GM21717 (cell line): Measurements from ENCODE around the gene SRCAP.

Experiments
- ATAC-seq: cut with Tn5 transposase; IDR thresholded peaks from one replicate; pipeline ENCODE4 v1.9.1; 2021; ENCODE audit warnings: mild to moderate bottlenecking, moderate library complexity; ENCODE audit not compliant: unreplicated experiment

The SRCAP gene

DNA sequence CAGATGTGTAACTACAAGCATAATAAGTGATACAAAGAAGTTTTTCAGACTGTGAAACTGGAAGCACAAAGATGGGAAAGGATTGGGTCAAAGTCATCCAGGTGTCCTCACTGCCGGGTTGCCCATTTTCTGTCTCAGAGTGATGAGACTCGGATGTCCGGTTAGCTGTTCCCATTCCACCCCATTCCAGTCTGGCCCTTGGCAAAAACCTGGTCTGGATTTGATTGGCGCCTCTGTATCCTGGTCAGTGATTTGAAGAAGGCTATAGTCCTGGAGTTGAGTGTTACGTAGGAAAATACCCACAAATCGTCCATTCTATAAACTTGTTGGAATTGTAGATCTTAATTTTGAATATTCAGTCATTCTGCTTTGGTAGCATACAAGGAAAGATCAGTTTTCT lies 29.4 kb downstream of the SRCAP start:
- no peak for ATAC-seq

DNA sequence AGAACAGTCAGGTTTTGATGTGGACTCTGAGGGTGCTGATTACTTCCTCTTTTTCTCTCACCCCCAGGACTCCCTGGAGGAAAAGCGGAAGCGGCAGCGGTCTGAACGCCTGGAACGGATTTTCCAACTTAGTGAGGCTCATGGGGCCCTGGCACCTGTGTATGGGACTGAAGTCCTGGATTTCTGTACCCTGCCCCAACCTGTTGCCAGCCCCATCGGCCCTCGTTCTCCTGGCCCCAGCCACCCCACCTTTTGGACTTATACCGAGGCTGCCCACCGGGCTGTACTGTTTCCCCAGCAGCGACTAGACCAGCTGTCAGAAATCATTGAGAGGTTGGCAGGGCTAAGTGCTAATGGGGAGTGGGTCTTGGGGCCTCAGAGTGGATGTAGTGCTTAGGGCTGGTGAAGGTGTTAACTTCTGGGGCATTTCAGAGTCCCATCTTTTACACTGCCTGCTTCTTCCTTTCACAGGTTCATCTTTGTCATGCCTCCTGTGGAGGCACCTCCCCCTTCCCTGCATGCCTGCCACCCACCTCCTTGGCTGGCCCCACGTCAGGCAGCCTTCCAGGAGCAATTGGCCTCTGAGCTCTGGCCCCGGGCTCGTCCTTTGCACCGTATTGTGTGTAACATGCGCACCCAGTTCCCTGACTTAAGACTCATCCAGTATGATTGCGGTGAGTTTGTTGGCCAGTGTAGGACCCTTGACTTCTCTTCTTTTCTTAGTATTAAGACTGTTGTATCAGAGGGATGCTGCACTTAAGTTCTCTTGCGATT lies 30.1 kb downstream of the SRCAP start:
- ATAC-seq = no peak

DNA sequence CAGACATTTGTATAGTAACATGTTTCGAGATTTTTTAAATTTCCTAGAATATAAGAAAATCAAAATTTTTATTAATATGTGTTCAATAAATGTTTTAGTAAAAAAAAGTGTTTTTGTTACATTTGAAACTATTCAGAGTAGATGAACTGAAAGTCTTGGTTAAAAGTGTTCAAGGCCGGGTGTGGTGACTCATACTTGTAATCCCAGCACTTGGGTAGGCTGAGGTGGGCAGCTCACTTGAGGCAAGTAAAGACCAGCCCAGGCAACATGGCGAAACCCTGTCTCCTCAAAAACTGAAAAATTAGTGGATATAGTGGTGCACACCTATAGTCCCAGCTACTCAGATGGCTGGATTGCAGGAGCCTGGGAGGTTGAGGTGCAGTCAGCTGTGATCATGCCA lies 32.4 kb downstream of the SRCAP start:
- ATAC-seq = no peak

DNA sequence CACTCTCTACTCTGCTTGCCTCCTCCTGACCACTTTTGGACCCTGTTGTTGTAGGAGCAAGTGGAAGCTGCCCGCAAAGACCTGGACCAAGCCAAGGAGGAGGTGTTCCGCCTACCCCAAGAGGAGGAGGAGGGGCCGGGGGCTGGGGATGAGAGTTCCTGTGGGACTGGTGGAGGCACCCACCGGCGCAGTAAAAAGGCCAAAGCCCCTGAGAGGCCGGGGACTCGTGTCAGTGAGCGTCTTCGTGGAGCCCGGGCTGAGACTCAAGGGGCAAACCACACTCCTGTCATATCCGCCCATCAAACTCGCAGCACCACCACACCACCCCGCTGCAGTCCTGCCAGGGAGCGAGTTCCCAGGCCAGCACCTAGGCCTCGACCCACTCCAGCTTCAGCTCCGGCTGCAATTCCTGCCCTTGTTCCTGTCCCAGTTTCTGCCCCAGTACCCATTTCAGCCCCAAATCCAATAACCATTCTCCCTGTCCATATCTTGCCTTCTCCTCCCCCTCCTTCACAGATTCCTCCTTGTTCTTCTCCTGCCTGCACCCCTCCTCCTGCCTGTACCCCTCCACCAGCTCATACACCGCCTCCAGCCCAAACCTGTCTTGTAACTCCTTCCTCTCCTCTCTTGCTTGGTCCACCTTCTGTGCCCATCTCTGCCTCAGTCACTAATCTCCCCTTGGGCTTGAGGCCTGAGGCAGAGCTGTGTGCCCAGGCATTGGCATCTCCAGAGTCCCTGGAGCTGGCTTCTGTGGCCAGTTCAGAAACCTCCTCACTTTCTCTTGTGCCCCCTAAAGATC lies 38.2 kb downstream of the SRCAP start:
- no peak for ATAC-seq

DNA sequence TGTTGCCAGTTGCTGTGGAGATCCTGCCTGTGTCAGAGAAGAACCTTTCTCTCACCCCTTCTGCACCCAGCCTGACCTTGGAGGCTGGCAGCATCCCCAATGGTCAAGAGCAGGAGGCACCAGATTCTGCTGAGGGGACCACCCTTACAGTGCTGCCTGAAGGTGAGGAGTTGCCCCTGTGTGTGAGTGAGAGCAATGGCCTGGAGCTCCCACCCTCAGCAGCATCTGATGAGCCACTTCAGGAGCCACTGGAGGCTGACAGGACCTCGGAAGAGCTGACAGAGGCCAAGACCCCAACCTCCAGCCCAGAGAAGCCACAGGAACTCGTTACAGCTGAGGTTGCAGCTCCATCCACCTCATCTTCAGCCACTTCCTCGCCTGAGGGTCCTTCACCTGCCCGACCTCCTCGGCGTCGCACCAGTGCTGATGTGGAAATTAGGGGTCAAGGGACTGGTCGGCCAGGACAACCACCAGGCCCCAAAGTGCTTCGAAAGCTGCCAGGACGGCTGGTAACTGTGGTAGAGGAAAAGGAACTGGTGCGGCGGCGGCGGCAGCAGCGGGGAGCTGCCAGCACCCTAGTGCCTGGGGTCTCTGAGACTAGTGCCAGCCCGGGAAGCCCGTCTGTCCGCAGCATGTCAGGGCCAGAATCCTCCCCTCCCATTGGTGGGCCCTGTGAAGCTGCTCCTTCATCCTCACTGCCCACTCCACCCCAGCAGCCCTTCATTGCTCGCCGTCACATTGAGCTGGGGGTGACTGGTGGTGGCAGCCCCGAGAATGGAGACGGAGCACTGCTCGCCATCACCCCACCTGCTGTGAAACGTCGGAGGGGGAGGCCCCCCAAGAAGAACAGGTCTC lies 39.0 kb downstream of the SRCAP start:
- no peak for ATAC-seq

DNA sequence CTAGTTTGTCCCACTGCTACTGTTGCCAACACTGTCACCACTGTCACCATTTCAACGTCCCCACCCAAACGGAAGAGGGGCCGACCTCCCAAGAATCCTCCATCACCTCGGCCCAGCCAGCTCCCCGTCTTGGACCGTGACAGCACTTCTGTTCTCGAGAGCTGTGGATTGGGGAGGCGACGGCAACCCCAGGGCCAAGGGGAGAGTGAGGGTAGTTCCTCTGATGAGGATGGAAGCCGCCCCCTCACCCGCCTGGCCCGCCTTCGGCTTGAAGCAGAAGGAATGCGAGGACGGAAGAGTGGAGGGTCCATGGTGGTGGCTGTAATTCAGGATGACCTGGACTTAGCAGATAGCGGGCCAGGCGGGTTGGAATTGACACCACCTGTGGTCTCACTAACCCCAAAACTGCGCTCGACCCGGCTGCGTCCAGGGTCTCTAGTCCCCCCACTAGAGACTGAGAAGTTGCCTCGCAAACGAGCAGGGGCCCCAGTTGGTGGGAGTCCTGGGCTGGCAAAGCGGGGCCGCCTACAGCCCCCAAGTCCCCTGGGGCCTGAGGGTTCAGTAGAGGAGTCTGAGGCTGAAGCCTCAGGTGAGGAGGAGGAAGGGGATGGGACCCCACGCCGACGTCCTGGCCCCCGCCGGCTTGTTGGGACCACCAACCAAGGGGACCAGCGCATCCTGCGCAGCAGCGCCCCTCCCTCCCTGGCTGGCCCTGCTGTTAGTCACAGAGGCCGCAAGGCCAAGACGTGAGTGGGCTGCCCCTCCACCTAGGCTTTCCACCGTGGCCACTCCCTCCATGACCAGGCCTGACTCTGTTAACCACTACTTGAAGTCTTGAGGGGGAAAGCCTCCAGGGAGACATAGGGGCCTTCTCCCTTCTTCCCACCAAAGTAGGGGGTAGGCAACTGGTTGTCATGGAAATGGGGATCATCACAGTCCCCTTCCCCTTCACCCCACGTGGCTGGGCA lies 40.3 kb downstream of the SRCAP start:
- no peak for ATAC-seq

DNA sequence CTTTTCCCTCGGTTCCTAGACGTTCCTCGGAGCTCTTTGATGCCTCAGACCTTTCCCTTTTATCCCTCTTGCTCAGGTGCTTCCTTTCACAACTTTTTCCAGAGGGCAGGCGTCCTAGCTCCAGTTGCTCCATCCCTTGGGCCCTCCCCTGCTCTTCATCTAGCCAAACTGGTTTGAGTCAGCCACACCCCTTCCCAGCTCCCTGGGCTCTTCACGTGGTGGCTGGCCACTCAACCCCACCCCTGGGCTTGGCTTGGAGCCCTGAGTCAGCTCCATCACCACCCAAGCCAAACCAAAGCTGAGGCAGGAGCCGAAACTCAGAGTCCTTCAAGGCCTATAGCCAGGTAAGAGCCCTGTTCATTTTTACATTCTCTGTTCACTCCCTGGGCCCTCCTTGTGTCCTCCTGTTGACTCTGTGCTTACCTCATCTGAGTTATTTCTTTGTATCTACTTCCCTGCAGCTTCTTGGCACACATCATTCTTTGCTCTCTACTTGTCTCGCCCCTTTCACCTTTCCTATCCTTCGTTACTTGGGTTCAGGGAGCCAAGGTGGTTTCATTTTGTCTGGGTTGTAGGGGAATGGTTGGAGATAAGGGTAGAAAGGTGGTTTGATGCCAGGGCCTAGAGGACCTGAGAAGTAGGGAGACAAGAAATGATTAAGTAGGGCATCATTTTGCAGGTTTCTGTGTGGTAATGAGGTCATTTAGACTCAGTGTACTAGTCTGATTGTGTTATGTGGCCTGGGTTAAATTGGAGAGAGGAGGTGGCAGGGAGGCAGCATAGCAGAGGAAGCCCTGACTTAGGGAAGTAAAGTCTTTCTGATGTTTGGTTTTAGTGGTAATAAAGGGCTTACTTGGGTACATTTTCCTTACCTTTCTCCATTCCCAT lies 41.6 kb downstream of the SRCAP start:
- no peak for ATAC-seq

DNA sequence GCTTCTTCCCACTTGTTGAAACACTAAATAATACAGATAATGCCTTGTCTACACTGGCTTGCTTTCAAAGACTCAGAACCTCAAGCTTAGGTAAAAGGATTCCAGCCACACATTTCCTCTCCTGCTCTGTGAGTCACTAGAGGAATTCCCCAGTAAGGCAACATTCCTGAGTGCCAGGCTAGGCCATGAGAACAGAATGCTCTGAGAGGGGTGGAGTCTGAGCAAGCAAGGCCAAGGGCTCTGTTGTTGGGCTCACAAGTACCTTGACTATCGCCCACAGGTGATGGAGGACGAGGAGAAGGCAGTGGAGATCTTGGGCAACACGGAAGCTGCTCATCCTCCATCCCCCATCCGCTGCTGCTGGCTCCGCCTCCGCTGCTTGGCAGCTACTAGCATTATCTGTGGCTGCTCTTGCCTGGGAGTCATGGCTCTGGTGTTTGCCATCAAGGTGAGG lies 42.5 kb downstream of the SRCAP start:
- ATAC-seq = no peak

DNA sequence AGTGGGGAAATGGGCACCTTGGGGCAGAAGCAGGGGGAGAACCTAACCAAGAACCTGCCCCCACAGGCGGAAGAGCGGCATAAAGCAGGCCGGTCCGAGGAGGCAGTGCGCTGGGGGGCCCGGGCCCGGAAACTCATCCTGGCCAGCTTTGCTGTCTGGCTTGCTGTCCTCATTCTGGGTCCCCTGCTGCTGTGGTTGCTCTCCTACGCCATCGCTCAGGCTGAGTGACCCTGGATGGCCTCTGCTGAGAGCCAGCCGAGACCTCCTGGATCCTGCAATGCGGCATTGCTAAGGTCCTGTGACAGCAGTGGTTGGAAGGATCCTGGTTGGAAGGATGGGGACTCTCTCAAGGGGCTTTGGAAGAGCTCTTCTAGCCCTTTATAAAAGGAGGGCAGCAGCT lies 44.7 kb downstream of the SRCAP start:
- no peak for ATAC-seq

DNA sequence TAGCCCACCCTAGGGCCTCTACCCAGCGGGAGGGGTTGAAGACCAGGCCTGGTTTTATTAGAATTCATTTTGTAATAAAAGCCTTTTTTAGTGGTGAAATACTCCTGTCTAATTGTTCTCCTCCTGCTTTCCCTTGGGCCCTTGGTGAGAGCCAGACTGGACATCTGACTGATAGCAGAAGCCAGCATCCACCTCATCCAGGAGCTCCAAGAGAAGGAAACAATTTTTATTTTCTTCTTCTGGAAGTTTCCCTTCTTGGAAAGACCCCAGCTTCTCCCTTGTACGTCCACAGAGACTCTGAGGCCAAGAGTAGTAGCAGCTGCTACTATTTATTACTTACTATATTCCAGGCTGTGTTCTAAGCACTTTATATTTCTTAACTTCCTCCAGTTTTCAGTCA lies 45.2 kb downstream of the SRCAP start:
- no peak for ATAC-seq

DNA sequence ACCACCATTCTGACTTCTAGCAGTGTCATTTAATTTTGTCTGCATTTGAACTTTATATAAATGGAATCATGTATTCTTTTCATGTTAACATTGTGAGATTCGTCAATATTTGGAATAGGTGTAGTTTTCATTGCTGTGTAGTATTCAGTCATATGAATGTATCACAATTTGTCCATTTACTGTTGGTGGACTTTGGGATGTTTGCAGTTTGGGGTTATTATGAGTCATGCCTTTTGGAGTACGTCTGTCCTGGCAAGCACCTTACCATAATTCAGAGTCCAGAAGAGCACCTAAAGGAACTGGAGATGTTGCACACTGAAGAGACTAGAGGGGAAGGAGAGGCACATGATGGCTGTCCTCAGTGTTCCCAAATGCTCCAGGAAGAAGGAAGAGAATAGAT lies 46.1 kb downstream of the SRCAP start:
- ATAC-seq = no peak

DNA sequence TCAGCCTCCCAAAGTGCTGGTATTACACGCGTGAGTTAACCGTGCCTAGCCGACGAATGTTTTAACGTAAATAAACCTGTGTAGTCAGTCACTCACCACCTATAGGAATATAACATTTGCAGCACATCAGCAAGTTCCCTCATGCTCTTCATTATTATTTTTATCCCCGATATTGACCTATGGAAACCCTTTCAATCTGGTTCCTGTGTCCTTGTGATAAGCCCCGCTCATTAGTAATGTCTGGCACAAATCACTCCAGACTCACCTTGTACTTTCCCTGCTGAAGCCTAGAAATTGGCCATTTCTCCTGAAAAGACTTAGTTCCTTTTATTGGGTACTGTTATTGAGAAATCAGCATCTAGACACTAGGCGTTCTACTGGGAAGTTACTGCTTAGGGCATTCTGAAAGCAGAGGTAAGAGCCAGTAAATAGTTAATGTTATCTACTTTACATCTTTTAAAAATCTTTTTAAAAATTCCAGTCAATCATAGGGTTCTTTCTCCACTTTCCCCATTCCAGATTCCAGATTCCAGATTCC lies 47.7 kb downstream of the SRCAP start:
- ATAC-seq = no peak

DNA sequence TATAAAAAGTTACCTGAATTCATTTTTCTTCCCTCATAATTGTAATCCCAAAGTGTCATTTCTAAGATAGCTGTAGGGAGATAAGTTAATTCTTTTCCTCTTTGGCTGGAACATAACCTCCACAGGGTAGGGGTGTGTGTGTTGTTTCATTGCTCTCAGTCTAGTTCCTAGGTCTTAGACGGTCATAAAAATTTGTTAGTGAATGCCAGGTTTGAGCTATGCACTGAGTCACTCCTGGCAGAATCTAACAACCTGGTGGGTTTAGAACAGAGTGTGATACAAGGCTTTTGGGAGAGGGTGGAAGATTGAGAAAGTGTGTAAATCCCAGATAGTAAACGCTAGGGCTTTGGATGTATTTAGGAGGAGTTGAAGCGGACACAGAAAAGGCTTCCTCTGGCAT lies 48.4 kb downstream of the SRCAP start:
- ATAC-seq = no peak

DNA sequence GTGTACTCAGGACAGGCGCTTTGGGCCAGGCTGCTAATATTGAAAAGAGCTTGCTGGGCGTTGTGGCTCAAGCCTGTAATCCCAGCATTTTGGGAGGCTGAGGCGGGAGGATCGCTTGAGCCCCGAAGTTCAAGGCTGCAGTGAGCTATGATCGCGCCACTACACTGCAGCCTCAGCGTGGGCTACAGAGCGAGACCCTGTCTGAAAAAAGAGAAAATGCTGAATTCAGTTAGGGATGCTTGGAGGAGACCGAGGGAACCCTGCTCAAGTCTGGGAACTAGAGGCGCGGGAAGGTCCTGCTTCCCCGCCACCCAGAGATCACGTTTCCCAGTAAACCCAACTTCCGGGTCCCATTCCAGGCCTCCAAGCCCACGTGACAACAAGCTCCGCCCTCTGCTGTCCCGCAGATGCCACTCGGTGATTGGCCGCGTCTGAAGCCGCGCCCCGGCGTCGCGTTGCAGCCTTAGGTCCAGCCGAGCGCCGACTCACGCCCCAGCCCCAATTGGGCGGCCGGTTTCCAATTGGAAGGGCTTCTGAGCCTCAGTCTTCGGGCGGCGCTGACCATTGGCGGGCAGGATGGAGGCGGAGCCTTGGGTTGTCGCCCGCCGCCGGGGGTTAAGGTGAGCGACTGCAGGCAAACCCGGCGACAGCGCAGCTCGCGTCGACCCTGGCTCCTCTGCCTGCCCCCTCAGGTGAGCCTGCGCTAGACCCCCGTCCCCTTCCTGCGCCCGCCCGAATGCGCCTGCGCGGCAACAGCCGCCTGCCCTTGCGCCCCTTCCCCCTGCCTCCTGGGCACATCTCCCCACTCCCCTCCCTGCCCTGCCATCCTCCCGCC lies 49.0 kb downstream of the SRCAP start, which contains the start of gene PHKG2:
Gene PHKG2, plus strand, starts transcription at position 627 of the 835 bp plus-strand sequence. CDS start 396 bp downstream, outside the sequence.
- ATAC-seq = peak; percentile 89

DNA sequence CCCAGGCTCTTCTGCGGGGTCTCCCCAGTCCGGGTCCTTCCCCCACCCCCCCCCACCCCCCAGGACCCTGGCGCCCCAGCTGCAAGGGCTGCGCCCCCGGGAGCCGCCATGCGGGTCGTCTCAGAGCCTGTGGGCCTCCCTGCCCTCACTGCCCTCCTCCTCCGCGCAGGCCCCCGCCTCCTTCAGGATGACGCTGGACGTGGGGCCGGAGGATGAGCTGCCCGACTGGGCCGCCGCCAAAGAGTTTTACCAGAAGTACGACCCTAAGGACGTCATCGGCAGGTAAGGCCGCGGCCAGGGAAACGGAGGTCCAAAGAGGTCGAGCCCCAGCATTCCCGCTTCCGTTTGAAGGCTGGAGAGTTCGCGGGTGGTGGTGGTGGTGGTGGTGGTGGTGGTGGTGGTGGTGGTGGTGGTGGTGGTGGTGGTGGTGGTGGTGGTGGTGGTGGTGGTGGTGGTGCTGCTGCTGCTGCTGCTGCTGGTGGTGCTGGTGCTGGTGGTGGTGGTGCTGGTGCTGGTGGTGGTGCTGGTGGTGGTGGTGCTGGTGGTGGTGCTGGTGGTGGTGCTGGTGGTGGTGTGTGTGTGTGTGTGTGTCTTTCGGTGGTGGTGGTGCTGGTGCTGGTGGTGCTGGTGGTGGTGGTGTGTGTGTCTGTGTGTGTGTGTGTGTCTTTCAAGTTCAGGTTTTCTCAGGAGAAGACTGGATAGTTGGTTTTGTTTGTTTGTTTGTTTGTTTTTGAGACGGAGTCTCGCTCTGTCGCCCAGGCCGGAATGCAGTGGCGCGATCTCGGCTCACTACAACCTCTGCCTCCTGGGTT lies 49.9 kb downstream of the SRCAP start:
- ATAC-seq = peak; percentile 14

DNA sequence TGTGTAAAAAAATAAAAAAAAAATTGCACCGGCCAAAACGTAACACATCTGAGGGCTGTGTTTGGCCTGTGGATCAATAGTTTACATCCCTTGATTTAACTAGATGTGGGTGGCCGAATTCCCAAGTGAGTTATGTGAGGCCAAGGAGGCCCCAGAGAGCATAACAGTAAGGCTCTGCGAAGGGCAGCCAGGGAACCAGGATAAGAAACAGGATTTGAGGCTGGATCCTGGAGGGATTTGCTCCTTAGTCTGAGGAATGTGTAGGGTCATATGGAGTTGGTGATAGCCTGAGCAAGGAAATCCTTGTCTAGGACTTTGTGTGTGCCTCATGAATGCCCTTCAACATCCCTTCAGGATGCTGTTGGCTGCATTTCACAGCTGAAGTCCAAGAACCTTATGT lies 51.2 kb downstream of the SRCAP start:
- no peak for ATAC-seq

DNA sequence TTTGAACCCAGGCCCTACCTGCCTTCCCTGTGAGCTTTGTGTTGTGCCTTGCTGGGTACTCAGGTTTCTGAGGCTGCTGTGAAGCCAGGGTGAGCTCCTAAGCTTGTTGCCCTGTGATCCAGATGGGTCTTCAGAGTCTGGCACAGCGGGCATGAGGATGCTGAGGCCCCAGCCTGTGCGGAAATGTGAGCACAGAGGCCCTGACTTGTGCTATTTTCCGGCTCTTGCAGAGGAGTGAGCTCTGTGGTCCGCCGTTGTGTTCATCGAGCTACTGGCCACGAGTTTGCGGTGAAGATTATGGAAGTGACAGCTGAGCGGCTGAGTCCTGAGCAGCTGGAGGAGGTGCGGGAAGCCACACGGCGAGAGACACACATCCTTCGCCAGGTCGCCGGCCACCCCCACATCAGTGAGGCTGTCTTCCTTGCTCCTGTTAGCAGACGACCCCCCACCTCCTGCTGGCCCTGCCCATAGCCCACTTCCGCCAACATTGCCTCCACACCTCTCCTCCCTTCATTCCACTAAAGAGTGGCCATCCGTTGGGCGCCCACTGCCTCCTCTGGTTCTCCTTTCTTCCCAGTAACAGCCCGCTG lies 52.0 kb downstream of the SRCAP start:
- no peak for ATAC-seq
